ENCODE results near the gene BLM. TPM values are rescaled to one million over a fixed set of nuclear protein-coding genes. Genes with fewer than 3 reads are reported as not detected.

Gene BLM
- total RNA-seq, 1 donor from 2014 or later: 26.2 TPM

DNA sequence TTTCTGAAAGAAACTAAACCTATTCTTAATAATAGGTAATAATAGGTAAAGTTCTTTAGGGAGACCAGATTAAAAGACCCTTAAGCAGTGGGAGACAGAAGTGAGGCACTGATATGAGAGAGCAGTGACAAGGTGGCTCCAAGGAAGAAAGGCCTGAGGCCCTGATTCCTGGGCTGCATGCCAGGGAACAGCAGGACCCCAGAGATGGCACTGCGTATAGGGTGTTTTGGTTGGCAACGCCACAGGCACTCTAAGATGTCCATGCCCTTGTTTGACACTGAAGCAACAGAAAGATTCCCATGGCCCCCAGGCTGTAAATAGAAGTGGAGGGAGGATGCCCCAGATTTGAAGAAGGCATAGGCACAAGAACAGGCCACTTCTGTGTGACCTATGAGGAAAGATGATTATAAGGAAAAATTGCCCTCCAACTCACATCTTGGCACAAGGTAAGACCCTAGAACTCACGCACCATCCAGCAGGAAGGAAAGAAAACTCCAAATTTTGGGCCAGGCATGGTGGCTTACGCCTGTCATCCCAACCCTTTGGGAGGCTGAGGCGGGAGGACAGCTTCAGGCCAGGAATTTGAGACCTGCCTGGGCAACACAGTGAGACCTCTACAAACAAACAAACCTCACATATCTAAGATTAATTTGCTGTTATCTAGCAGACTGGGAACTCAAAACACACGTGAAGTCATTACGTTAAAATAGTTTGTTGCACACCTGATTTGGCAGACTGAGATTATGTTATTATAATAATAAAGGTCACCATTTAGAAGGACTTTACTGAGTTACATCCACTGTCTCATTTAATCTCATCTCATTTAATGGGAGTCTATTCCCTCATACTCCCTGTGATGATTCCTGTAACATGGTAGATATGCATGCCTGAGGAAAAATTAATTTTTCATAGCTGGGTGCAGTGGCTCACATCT lies 10.5 kb upstream of the BLM start:
- TF ChIP-seq, protein P1, sequence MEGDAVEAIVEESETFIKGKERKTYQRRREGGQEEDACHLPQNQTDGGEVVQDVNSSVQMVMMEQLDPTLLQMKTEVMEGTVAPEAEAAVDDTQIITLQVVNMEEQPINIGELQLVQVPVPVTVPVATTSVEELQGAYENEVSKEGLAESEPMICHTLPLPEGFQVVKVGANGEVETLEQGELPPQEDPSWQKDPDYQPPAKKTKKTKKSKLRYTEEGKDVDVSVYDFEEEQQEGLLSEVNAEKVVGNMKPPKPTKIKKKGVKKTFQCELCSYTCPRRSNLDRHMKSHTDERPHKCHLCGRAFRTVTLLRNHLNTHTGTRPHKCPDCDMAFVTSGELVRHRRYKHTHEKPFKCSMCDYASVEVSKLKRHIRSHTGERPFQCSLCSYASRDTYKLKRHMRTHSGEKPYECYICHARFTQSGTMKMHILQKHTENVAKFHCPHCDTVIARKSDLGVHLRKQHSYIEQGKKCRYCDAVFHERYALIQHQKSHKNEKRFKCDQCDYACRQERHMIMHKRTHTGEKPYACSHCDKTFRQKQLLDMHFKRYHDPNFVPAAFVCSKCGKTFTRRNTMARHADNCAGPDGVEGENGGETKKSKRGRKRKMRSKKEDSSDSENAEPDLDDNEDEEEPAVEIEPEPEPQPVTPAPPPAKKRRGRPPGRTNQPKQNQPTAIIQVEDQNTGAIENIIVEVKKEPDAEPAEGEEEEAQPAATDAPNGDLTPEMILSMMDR (IDR thresholded peaks at IDR 0.05; ENCODE audit: borderline replicate concordance): no peak
- no peak for DNase-seq
- intact Hi-C loops (cut with micrococcal nuclease): no loop called here
- H3K4me1 ChIP-seq: peaks cover 7% of the 10 kb centered on the region
- H3K27me3 ChIP-seq (ENCODE audit: low read depth): no peaks in the 10 kb centered on the region
- H3K36me3 ChIP-seq: no peaks in the 10 kb centered on the region
- peaks cover 17% of the 10 kb centered on the region for H3K9me3 ChIP-seq (replicated peaks)
- H3K4me3 ChIP-seq: no peak overlapping the region
- no peak overlapping the region for H3K27ac ChIP-seq (replicated peaks)

DNA sequence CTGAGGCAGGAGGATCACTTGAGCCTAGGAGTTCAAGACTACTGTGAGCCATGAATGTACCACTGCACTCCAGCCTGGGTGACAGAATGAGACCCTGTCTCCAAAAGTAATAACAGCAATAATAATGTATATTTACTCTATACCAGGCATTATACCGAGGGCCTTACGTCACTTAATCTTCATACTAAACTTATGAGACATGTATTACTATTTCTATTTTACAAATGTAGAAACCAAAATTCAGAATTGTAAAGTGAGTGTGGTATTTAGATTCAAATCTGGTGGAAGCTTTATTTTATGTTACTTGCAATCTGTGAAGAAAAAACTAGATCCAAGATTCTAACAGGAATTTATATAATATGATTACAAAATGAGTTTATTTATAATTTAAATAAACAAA lies 9.7 kb upstream of the BLM start:
- no peak overlapping the region for H3K27ac ChIP-seq (replicated peaks)
- H3K27me3 ChIP-seq (ENCODE audit: low read depth): no peaks in the 10 kb centered on the region
- TF ChIP-seq, protein P1 (IDR thresholded peaks at IDR 0.05; ENCODE audit: borderline replicate concordance): no peak
- H3K9me3 ChIP-seq (replicated peaks): peaks cover 15% of the 10 kb centered on the region
- intact Hi-C loops (cut with micrococcal nuclease): no loop called here
- no peak for DNase-seq
- H3K4me3 ChIP-seq: no peak overlapping the region
- peaks cover 7% of the 10 kb centered on the region for H3K4me1 ChIP-seq
- no peaks in the 10 kb centered on the region for H3K36me3 ChIP-seq

DNA sequence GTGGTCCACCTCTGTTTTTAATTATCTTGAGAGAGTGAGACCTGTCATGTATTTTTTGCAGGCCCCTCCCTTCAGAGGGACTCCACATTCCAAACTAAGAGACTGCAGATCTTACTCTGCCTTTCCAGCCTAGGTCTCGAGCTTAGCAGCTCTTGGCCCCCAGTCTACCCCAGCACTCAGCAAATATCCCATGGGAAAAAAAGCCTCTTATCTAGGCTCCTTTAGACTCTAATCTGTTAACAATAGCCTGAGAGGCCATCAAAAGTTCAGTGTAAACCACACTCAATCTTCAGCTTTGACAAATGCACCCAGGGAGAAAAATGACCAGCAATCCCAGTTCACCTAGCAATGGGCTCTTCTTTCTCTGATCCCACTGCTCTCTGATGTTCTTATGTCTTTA lies 8.6 kb upstream of the BLM start:
- no peaks in the 10 kb centered on the region for H3K27me3 ChIP-seq (ENCODE audit: low read depth)
- no peaks in the 10 kb centered on the region for H3K36me3 ChIP-seq
- H3K4me1 ChIP-seq: peaks cover 7% of the 10 kb centered on the region
- intact Hi-C loops (cut with micrococcal nuclease): no loop called here
- TF ChIP-seq, protein P1 (IDR thresholded peaks at IDR 0.05; ENCODE audit: borderline replicate concordance): no peak
- H3K27ac ChIP-seq (replicated peaks): no peak overlapping the region
- no peak overlapping the region for H3K4me3 ChIP-seq
- H3K9me3 ChIP-seq (replicated peaks): peaks cover 4% of the 10 kb centered on the region
- DNase-seq: no peak

- TF ChIP-seq, protein P1 (IDR thresholded peaks at IDR 0.05; ENCODE audit: borderline replicate concordance): no peak
- no peak overlapping the region for H3K4me3 ChIP-seq
- no peaks in the 10 kb centered on the region for H3K36me3 ChIP-seq
- no peak for DNase-seq
- no peaks in the 10 kb centered on the region for H3K9me3 ChIP-seq (replicated peaks)
- intact Hi-C loops (cut with micrococcal nuclease): no loop called here
- peaks cover 7% of the 10 kb centered on the region for H3K4me1 ChIP-seq
- no peaks in the 10 kb centered on the region for H3K27me3 ChIP-seq (ENCODE audit: low read depth)
- no peak overlapping the region for H3K27ac ChIP-seq (replicated peaks)
These were observed 7.9 kb upstream of the BLM start for GRCh38 chr15:90709278-90709677.

GRCh38 chr15:90710436-90711027 lies 6.6 kb upstream of the BLM start:
- no peaks in the 10 kb centered on the region for H3K27me3 ChIP-seq (ENCODE audit: low read depth)
- no peaks in the 10 kb centered on the region for H3K9me3 ChIP-seq (replicated peaks)
- no peak overlapping the region for H3K27ac ChIP-seq (replicated peaks)
- no peaks in the 10 kb centered on the region for H3K36me3 ChIP-seq
- TF ChIP-seq, protein P1 (IDR thresholded peaks at IDR 0.05; ENCODE audit: borderline replicate concordance): no peak
- intact Hi-C loops (cut with micrococcal nuclease): no loop called here
- no peak for DNase-seq
- H3K4me3 ChIP-seq: no peak overlapping the region
- peaks cover 7% of the 10 kb centered on the region for H3K4me1 ChIP-seq

Data from left ventricle myocardium inferior (tissue), 1 donor.